ENCODE data around the gene UCK1.

- TF ChIP-seq EZH2phosphoT487 (conservative IDR thresholded peaks at IDR 0.05; ENCODE audit: low read length) (no peak), CTCF (IDR thresholded peaks at IDR 0.05; ENCODE audit: insufficient read depth, low read length, poor library complexity, severe bottlenecking) (no peak)
Measured at GRCh38 chr9:131484560-131485185, 46.4 kb downstream of the UCK1 start.
